OCI-LY1 (cell line): ENCODE data around the gene P2RY11.
A peak's percentile ranks its signal among the peaks of the same experiment; 100 is the strongest.

Experiments used
- H2AFZ ChIP-seq: fragments of 200-600 bp; sonication (generic), shearing (Covaris generic); 2 replicates; pipeline ENCODE4 v1.6.0; 2014; ENCODE audit warnings: antibody characterized with exemption, mild to moderate bottlenecking, low read length
- H3F3A ChIP-seq: fragments of 200-600 bp; sonication (generic), shearing (Covaris generic); 2 replicates; pipeline ENCODE4 v1.6.0; 2014; ENCODE audit warnings: mild to moderate bottlenecking, antibody characterized with exemption, low read length, moderate library complexity; ENCODE audit not compliant: insufficient read depth
- H3K27ac ChIP-seq: fragments of 200-600 bp; sonication (generic); 2 replicates; pipeline ENCODE4 v1.5.1; 2014; ENCODE audit warnings: low read length, mixed run types, mild to moderate bottlenecking, low read depth; ENCODE audit not compliant: poor library complexity, severe bottlenecking
- H3K27me3 ChIP-seq: fragments of 200-600 bp; sonication (generic); 2 replicates; pipeline ENCODE4 v1.6.0; 2014; ENCODE audit warnings: antibody characterized with exemption, mild to moderate bottlenecking, low read length, moderate library complexity; ENCODE audit not compliant: insufficient read depth
- H3K36me3 ChIP-seq: fragments of 200-600 bp; sonication (generic); 2 replicates; pipeline ENCODE4 v1.6.1; 2014; ENCODE audit warnings: mild to moderate bottlenecking, antibody characterized with exemption, low read length, moderate library complexity, mixed read lengths; ENCODE audit not compliant: insufficient read depth
- H3K4me1 ChIP-seq: fragments of 200-600 bp; sonication (generic); 2 replicates; pipeline ENCODE4 v1.5.1; 2014; ENCODE audit warnings: mild to moderate bottlenecking, low read length, moderate library complexity; ENCODE audit not compliant: insufficient read depth, severe bottlenecking
- H3K4me2 ChIP-seq: fragments of 200-600 bp; sonication (generic), shearing (Covaris generic); 2 replicates; pipeline ENCODE4 v1.6.1; 2014; ENCODE audit warnings: low read length
- H3K4me3 ChIP-seq: fragments of 200-600 bp; sonication (generic); 2 replicates; pipeline ENCODE4 v1.5.1; 2014; ENCODE audit warnings: low read length, low read depth, mild to moderate bottlenecking, mixed read lengths; ENCODE audit not compliant: poor library complexity, severe bottlenecking
- H3K79me2 ChIP-seq: fragments of 200-600 bp; shearing (Covaris generic); 2 replicates; pipeline ENCODE4 v1.6.1; 2016; ENCODE audit warnings: mixed run types, low read length, mixed read lengths; ENCODE audit not compliant: insufficient read depth
- H3K9ac ChIP-seq: fragments of 200-600 bp; sonication (generic), shearing (Covaris generic); 2 replicates; pipeline ENCODE4 v1.6.1; 2014; ENCODE audit warnings: mild to moderate bottlenecking, low read length, mixed read lengths
- H3K9me2 ChIP-seq: fragments of 200-600 bp; sonication (generic), shearing (Covaris generic); 2 replicates; pipeline ENCODE4 v1.6.1; 2014; ENCODE audit warnings: low read depth, mild to moderate bottlenecking, low read length, mixed read lengths
- H3K9me3 ChIP-seq: fragments of 200-600 bp; shearing (Covaris generic); 2 replicates; pipeline ENCODE4 v1.6.1; 2014; ENCODE audit warnings: low read length, mixed read lengths
- H4K20me1 ChIP-seq: fragments of 200-600 bp; sonication (generic), shearing (Covaris generic); 2 replicates; pipeline ENCODE4 v1.6.0; 2016; ENCODE audit warnings: mild to moderate bottlenecking, low read length; ENCODE audit not compliant: insufficient read depth
- CTCF ChIP-seq: fragments of 200-600 bp; sonication (generic), shearing (Covaris generic); IDR thresholded peaks from 2 replicates; pipeline ENCODE4 v1.5.1; 2017; ENCODE audit warnings: mild to moderate bottlenecking, antibody characterized with exemption, low read length, moderate library complexity, mixed read lengths
- EZH2 ChIP-seq: fragments of 200-600 bp; sonication (generic), shearing (Covaris generic); IDR thresholded peaks from 2 replicates; pipeline ENCODE4 v1.8.0; 2017; ENCODE audit warnings: borderline replicate concordance, mixed run types, mild to moderate bottlenecking, antibody characterized with exemption, low read length, moderate library complexity, mixed read lengths

The P2RY11 gene

GRCh38 chr19:10109528-10109927 lies 2.0 kb upstream of the P2RY11 start:
- Histone ChIP-seq H2AFZ (no peak overlapping the region), H4K20me1 (no peaks in the 10 kb centered on the region), H3F3A (peaks cover 20% of the 10 kb centered on the region), H3K4me3 (no peak overlapping the region), H3K36me3 (peaks cover 65% of the 10 kb centered on the region), H3K27me3 (no peaks in the 10 kb centered on the region), H3K9ac (no peak overlapping the region), H3K4me1 (peaks cover 89% of the 10 kb centered on the region), H3K9me3 (no peaks in the 10 kb centered on the region), H3K79me2 (peaks cover 13% of the 10 kb centered on the region), H3K4me2 (no peak overlapping the region), H3K9me2 (no peaks in the 10 kb centered on the region), H3K27ac (no peak overlapping the region)
- no peak for TF ChIP-seq EZH2
- no peak for TF ChIP-seq CTCF

DNA sequence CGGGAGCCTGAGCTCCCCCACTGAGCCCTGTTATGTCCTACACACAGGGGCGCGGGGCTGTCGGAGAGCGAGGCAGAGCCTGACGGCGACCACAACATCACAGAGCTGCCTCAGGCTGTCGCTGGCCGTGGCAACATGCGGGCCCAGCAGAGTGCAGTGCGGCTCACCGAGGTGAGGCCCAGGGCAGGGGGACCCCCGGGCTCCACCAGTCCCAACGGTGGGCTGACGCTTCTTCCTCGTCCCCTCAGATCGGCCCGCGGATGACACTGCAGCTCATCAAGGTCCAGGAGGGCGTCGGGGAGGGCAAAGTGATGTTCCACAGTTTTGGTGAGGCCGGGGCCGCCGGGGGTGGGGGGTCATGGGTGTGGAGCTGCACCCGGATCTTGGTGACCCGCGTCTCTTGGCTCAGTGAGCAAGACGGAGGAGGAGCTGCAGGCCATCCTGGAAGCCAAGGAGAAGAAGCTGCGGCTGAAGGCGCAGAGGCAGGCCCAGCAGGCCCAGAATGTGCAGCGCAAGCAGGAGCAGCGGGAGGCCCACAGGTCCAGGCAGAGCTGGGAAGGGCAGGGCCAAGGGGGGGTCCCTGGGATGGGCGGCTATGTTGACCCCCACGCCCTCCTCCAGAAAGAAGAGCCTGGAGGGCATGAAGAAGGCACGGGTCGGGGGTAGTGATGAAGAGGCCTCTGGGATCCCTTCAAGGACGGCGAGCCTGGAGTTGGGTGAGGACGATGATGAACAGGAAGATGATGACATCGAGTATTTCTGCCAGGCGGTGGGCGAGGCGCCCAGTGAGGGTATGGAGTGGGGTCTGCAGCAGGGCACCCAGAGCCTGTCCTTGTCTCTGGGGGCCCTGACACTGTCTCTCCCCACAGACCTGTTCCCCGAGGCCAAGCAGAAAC lies 1.2 kb upstream of the P2RY11 start:
- H3K27ac ChIP-seq: peak overlapping the region; percentile 89
- H4K20me1 ChIP-seq: no peaks in the 10 kb centered on the region
- TF ChIP-seq EZH2: no peak
- TF ChIP-seq CTCF: no peak
- no peak overlapping the region for H3K4me3 ChIP-seq
- H3K79me2 ChIP-seq: peaks cover 13% of the 10 kb centered on the region
- no peaks in the 10 kb centered on the region for H3K9me2 ChIP-seq
- H3K4me2 ChIP-seq: peak overlapping the region; percentile 25; the same call in 1 of the 2 replicates
- H3K36me3 ChIP-seq: peaks cover 73% of the 10 kb centered on the region
- H3K27me3 ChIP-seq: no peaks in the 10 kb centered on the region
- no peak overlapping the region; the same call in 1 of the 2 replicates for H3K9ac ChIP-seq
- peaks cover 84% of the 10 kb centered on the region for H3K4me1 ChIP-seq
- H3K9me3 ChIP-seq: no peaks in the 10 kb centered on the region
- peaks cover 14% of the 10 kb centered on the region for H3F3A ChIP-seq
- H2AFZ ChIP-seq: no peak overlapping the region

- peaks cover 79% of the 10 kb centered on the region for H3K36me3 ChIP-seq
- H3K4me3 ChIP-seq: no peak overlapping the region
- peaks cover 14% of the 10 kb centered on the region; the same call in 1 of the 2 replicates for H3F3A ChIP-seq
Measured at GRCh38 chr19:10110972-10111317, 548 bp upstream of the P2RY11 start.

More at GRCh38 chr19:10110972-10111317, 548 bp upstream of the P2RY11 start:
- Histone ChIP-seq H3K4me2 (peak overlapping the region; percentile 25; the same call in 1 of the 2 replicates), H3K4me1 (peaks cover 78% of the 10 kb centered on the region), H3K9ac (no peak overlapping the region; the same call in 1 of the 2 replicates), H4K20me1 (no peaks in the 10 kb centered on the region), H3K9me3 (no peaks in the 10 kb centered on the region), H3K79me2 (peaks cover 13% of the 10 kb centered on the region), H2AFZ (no peak overlapping the region), H3K27ac (peak overlapping the region; percentile 89), H3K9me2 (no peaks in the 10 kb centered on the region), H3K27me3 (no peaks in the 10 kb centered on the region)
- TF ChIP-seq EZH2 (no peak), CTCF (no peak)
